Suprapubic skin (tissue), 3 donors: ENCODE data around the gene PCDHGC4.

Experiments used
- POLR2A ChIP-seq, 2 donors: fragments of 450-650 bp; IDR thresholded peaks; one replicate each; pipeline ENCODE4 v1.6.1; 2017; ENCODE audit warnings: antibody characterized with exemption in 2 of 2, mild to moderate bottlenecking in 2 of 2, moderate library complexity in 2 of 2
- TF ChIP-seq, protein P1 (sequence below), 2 donors: fragments of 200-600 bp in 1 of 2; fragments of 450-650 bp in 1 of 2; sonication (generic) in 1 of 2; IDR thresholded peaks; one replicate each; pipeline ENCODE4 v1.5.1; 2016 to 2019; ENCODE audit warnings: antibody characterized with exemption in 2 of 2, mild to moderate bottlenecking in 1 of 2, moderate library complexity in 1 of 2

DNA sequence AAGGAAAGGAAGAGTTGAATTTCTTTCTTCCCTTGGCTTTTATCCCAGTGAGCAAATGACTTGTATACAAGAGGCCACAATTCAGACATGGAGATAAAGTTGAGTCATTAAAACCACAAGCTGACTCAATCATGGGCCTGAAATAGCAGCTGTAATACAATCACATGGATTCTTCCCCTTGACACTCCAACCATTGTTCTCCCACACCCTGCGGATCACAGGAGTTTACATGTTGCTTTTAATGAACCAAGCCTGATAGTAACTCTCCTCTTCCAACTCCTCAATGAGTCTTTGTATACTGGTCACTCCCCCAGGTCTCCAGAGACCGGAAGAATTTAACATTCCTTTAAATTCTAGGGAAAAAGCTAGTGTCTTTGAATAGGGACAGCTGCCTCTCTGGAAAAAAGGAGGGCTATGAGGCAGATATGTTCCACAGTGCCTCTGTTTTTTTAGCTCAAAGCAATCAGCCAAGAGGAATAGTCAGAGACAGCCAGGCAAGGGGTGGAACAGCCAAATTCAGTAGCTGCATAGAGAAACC, 36.5 kb downstream of the PCDHGC4 start:
- TF ChIP-seq, protein P1, sequence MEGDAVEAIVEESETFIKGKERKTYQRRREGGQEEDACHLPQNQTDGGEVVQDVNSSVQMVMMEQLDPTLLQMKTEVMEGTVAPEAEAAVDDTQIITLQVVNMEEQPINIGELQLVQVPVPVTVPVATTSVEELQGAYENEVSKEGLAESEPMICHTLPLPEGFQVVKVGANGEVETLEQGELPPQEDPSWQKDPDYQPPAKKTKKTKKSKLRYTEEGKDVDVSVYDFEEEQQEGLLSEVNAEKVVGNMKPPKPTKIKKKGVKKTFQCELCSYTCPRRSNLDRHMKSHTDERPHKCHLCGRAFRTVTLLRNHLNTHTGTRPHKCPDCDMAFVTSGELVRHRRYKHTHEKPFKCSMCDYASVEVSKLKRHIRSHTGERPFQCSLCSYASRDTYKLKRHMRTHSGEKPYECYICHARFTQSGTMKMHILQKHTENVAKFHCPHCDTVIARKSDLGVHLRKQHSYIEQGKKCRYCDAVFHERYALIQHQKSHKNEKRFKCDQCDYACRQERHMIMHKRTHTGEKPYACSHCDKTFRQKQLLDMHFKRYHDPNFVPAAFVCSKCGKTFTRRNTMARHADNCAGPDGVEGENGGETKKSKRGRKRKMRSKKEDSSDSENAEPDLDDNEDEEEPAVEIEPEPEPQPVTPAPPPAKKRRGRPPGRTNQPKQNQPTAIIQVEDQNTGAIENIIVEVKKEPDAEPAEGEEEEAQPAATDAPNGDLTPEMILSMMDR (IDR thresholded peaks at IDR 0.05) = no peak
- no peak for TF ChIP-seq POLR2A (IDR thresholded peaks at IDR 0.05)
